CD4-positive, alpha-beta T cell treated with Interleukin-15 for 4 hours (primary cell): ENCODE data around the gene COPS9.

Experiments
- DNase-seq: peaks from one replicate; pipeline ENCODE4 v3.0.0-alpha.2; 2020; ENCODE audit warnings: low spot score

COPS9 gene

DNA sequence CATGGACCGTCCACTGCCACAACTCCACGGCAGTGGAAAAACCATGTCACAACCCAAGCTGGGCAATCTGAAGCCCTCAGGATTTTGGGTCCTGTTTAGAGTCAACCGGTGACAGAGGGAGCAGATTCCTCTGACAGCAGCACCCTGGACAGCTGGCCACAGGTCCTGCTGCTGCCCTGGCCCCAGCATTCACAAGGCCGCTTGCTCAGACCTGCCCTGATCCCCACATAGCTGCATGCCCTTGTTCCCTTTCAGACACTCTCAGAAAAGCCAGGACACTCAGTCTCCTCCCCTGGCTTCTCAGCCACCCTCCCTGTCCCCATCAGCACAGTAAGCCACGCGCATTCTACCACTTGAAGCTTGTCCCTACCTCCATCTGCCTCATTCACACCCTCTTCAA is 1.6 kb downstream of the COPS9 start:
- DNase-seq = no peak

DNA sequence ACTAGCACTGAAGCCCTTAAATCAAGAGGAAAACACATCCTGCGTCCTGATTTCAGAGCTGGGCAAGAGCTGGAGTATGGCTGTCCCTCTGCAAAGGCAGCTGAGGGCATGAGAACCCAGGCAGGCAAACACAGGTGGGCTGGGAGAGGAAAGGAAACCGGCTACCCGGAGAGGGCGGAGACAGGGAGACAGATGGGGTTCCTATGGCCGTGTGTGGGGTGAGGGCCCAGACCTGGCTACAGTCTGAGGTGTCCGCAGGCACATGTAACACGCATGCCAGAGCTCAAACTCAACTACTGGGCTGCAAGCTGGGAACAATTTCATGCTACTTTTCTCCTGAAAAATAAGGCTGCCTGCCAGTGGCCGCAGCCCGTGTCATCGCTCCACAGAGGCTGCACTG is 2.7 kb downstream of the COPS9 start:
- no peak for DNase-seq

DNA sequence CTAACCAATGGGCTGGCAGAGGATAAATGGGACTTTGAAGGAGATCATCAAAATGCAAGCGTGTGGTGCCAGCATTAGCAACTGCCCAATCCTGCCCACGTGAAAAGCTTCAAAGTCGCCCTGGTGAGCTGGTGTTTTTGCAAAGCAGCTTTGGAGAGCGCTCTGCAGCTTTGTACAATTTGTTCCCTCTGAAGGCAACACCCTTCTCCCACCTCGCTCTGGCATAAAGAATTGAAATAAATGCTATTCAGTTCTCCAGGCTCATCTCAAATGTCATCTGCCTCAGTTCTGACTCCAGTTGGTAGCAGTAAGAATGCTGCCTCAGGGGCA is 3.5 kb downstream of the COPS9 start:
- no peak for DNase-seq

DNA sequence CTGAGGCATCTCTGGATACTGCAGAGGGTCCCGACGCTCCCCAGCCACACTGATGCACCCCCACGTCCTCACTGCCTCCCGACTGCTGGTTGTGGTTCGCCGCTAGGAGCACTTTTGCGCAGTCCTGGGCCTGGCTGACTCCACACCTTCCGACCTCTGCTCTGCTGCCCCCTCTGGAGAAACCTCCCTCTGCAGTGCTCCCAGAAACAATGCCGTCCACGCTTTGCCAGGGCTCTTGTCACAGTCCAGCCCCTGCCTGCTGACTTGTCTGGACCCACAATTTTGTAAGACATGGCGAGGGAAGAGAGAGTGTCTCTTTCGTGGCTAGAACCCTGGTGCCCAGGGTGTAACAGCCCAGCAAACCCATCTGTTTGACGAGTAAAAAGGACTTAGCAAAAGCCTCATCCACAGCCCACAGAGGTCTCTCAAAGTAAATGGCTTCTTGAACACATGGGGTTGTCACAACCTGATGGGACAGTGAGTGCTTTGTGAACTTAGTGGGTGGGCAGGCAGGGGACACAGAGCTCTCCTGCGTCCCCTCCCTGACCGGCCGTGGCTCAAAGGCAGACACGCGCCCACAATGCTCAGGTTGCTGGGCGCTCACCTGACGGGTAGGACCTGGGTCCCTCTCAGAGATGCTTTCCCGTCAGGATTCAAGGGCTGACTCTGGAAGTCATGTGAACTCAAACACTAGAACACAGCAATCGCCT is 4.0 kb downstream of the COPS9 start:
- DNase-seq = no peak

DNA sequence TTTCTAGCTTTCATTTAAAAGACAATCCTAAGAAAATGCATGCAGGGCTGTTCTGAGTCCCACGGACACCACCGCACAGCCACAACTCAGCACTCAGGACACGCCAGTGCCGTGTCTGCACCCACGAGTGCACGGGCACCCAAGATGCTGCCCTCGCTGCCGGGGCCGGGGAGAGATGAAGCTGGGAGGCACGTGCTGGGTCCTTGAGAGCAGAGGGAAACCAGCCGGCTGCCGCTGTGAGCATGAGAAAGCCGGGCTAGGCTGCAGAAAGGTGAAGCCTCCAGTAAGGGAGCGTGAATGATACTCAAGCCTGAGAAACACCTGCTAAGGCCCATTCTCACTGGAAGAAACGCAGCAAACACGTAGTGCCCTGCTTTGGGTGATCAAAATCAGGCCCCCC is 4.8 kb downstream of the COPS9 start:
- no peak for DNase-seq

DNA sequence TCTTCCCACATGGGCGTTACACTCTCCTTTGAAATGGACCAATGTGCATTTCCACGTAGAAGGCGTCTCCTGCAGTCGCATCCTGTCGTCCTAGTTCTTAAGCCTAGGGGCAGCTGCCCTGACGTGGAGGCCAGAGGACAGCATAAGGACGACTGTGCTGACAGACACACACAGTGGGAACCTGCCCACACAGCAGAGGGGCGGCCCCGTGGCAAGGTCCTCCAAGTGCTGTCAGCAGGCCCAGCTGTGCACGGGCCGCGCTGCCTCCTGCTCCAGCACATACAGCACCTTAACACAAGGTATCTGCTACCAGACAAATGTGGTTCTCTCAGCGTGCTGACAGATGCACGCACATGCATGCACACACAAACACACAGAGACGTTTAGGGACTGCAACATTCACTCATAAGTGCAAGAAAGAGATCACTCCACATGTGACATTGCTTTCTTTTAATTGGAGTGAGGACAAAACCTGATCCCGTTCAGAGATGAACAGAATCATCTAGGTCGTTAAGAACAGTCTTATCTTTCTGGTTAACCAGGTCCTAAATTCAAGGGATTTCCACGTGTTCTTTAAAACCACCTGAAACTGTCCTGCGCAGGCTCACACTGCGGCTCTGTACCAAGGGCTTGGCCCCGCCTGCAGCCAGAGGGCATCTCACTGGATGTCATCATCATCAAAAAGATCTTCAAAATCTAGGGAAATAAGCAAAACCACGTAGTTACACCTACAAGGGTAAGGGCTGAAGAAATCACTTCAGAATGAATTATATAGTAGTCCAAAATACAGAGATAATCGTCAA is 5.5 kb downstream of the COPS9 start:
- DNase-seq = no peak

DNA sequence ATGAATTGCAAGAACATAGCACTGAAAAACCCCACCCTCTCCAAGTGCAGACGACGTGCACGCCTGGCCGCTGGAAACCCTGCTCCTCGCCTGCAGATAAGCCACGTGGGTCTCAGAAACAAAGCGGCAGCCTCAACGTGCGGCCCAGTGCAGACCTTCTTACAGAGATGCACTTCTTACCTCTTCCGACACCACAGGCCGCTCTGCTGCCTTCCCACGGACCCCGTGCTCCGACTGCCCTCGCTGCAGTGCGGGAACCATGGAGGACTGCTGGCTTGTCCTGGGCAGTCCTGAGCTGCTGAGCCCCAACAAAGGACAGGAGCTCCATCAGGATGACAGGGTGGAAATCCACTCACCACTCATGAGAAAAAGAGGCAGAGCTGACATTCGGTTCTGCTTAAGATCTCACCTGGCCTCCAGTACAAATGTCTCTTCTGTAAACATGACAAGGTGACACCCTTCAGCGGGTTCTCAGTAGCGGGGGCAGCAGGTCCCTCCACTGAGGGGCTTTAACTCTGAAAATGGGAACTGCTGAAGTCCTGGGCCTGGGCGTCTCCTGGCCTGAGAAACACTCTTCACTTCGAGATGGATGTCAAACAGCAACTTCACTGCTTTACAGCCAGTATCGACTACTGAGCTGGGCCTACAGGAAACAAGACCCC is 6.2 kb downstream of the COPS9 start:
- DNase-seq = no peak

DNA sequence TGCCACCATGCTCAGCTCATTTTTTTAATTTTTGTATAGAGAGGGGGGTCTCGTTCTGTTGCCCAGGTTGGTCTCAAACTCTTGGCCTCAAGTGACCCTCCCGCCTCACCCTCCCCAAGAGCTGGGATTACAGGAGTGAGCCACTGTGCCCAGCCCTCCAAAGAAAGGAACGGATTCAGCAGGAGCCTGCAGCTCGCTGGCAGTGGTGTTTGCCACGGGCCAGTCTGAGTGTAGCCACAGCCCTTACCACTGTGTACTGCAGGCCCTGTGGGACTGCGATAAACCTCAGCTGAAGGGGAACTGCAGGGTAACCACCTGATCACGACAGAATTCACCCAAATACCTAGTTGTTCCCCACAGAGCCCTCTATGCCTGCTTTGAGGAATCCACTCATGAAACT is 6.8 kb downstream of the COPS9 start:
- no peak for DNase-seq

DNA sequence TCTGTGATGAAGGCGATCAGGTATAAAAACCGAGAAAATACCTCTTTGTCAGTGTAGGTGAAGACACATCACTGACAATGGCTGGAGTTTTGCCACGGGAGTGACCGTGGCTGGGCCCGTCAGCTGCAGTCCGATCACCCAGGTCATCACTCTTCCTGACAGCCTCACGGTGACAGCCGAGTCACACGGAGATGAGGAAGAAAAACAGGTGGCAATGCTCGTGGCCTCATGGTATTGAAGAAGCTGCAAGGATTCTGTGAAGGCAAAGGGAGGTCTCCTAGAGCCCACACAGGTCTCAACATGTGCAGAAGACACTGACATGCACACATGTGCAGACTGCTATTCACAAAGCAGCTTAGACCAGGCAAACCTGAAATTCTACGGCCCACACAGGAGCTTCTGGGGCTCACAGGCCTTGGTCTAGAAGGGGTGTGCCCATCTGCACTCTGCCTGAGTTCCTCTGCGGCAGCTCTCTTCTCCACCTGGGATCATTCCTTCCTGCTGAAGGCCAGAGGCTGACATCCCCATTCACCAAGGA is 7.4 kb downstream of the COPS9 start:
- DNase-seq = no peak

DNA sequence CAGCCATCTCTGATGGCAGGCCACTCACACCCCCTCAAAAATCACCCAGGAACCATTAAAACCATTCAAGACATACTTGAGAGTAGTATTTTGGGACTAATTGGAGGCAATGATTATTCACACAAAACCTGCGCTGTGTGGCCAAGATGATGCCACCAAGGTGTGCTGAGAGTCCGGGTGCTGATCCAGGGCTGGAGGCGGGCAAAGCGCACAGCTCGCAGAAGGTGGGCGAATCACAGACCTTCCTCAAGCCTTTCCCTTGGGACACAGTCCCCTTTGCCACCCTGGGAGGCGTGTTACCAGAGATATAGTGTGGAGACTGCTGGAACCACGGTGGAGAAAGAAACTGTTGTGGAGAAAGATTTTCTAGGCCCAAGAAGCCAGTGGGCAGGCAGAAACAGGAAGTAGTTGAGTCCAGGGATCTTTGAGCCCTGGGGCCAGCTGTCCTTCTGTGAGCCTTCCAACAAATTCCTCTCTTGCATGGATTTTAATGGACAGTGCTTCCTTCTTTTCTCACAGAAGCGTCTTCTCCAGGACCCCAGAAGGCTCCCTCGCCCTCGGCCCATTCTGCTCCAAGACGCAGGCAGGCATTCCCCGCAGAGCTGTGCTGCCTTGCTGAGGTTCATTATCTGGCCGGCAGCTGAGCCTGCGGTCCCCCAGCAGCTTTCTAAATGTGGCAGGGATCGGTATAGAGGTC is 8.0 kb downstream of the COPS9 start:
- DNase-seq = no peak

DNA sequence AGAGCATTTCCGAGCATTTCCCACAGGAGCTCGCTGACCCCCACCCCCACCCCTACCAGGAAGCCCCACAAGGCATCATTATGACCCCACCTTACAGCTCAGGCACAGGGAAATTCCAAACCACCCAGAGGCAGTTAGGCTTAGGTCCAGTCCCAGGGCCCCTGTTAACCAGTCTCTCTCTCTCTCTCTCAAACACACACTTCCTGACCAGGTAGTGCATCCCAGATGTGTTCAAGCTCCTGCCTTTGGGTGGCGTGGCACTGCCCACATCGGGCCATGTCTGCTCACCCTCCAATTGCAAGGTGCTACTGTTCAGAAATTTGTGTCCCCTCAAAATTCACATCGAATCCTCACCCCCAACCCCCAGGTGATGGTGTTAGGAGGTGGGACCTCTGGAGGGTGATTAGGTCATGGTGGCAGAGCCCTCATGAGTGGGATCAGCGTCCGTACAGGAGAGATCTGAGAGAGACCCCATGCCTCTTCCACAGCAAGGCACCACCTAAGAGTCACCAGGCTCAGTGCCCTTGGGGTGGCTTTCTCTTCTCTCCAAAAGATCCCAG is 8.8 kb downstream of the COPS9 start:
- DNase-seq = no peak

DNA sequence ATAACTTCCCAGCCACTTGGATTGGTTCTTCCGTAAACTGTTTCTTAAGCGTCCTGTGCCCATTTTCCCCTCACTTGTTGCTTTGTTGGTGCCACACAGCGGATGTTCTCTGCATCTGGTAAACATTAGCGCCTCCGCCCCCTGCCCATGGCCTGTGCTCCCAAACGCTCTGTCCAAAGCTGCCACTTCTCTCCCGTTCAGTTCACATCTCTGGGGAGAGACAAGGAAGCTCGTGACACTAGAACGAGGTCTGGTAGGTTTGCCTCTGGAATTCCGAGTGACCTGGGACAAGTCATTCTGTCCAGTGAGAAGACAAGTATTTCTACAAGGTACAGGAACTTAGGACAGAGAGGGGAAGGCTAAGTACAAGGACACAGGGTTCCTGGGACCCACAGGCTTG is 9.4 kb downstream of the COPS9 start:
- DNase-seq = no peak

DNA sequence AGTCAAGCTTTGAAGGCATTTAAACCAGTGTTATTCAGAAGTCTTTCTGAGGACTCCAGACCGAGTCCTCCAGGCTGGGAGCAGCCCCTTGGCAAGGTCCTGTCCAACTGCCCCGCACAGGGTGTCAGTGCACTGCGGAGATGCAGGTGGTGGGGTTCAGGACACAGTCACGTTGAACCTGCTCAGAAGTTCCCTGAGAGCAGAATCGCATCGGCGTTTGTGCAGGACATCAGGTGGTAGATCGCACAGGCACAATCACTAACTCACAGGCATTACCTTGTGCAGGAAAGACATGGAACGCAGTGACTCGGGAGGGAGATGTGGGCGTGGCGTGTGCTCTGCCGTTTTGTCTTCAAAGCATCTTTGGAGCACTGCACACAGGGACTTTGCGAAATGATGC is 10.4 kb downstream of the COPS9 start:
- DNase-seq = no peak

DNA sequence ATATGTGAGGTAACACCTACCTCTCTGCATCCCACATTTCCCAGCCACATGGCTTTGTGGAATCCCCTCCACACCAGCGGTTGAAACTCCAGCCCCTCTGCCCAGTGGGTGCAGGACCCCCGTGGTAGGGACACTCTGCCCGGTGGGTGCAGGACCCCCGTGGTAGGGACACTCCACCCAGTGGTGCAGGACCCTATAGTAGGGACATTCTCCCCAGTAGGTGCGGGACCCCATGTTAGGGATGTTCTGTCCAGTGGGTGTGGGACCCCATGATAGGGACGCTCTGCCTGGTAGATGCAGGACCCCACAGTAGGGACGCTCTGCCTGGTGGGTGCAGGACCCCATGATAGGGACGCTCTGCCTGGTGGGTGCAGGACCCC is 11.5 kb downstream of the COPS9 start:
- DNase-seq = no peak

DNA sequence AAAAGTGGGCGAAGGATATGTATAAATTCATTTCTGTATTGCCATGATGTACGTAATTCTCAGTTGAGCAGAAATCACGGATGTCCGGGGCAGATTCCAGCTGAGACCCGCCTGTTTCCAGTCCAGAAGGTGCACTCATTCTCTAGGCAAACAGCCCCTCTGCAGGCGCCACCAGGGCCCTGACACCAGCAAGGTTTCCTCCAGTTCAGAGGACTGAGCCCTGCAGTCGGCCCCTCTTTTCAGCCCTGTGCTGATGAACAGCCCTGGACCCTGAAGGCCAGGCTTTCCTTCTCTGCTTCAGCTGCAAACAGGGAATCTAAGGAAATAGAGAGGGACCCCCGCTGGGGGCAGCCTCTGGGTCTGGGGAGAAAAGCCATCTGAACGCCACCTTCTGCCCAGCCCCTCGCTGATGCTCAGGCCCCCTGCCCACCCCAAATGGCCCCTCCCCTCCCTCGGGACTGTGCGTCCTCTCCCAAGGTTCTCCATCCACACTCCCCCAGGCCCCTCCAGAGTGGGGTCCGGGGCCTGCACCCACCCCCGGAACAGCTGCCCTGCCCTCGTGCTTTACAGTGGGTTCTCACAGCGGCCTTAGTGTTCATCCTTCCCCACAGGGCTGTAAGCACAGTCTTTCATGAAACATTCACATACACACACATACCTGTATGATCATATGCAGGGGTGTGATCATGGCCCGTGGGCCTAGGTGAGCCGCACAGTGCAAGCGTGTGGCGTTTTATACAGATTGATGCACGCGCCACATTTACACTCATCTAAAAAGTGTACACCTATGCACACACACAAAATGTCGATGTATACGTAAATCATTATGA is 12.1 kb downstream of the COPS9 start:
- DNase-seq = no peak

DNA sequence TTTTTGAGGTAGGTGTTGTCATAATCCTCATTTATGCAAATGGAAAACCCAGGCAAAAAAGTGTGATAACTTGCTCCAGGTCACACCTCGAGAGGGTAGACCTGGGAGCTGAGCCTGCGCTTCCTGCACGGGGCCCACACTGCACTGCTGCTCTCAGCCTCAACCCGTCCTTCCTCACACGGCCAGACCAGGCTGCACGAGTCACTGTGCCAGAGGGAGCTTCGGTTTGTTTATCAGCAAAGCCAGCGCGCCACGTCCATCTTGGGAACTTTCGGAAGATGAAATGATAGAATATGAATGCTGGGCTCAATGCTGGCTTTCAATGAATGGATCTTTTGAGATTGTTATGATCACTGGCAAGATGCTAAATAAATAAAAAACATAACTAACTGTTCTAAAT is 14.4 kb downstream of the COPS9 start:
- DNase-seq = no peak

DNA sequence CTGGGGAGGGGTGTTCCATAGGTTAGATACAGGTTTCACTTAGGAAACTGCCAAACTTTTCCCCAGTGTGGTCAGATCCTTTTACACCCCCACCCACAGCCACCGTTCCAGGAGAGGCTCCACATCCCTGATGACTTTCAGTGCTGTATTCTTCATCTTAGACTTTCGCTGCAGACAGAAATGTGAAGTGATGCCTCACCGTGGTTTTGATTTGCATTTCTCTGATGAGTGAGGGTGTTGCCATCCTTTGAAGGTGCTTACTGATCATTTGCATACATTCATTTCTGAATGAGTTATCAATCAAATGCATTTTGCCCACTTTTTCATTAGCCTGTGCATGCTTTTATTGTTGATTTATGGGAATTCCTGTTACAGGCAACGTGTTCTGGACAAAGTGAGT is 14.9 kb downstream of the COPS9 start:
- DNase-seq = no peak

DNA sequence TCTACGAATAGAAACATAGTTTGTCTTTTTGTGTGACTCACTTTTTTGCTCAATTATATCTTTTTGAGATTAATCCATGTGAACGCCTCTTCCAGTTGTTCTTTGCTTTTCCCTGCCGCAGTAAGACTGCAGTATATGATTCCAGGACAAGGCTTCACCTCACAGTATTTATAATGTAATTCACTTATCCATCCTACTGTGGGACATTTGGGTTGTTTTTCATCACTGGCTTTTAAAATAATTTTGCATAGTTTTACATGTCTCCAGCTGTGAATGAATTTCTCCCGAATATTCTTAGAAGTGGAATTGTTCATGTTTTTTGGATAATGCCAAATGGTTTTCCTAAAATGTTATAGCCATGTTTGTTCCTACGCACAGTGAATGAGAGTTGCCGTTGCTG is 21.9 kb downstream of the COPS9 start:
- no peak for DNase-seq

DNA sequence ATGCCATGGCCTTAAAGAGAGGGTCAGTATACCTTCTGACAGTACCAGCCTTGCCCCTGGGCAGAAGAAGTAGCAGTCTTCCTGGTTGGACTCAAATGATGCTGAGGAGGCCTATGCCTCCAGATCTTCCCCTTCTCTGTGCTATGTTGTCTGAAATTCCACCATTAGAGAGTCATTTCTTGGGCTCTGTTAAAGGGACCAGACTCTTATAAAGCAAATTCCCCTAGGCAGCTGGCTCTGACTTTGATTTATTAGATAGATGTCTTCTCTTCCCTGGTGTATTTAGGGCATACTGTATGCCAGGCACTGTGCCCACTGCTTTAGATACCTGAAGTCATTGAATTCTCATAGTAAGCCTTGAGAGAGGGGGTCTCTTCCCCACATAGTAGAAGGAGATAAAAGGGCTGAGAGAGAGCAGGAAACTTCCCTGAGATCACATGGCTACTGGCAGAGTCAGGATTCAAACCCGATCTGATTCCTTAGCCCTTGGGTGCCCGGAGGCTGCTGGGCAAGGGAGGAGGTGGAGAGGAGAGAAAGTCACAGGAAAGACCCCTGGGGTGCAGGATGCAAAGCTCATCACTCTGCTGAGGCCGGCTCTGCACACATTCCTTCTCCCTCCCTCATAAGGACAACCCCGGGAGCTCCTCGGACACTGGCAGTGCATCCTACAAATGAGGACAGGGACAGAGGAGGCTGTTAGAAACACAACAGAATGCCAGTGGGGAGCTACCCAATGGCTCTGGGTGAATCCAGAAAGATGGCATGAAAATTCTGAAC is 23.0 kb downstream of the COPS9 start:
- no peak for DNase-seq

DNA sequence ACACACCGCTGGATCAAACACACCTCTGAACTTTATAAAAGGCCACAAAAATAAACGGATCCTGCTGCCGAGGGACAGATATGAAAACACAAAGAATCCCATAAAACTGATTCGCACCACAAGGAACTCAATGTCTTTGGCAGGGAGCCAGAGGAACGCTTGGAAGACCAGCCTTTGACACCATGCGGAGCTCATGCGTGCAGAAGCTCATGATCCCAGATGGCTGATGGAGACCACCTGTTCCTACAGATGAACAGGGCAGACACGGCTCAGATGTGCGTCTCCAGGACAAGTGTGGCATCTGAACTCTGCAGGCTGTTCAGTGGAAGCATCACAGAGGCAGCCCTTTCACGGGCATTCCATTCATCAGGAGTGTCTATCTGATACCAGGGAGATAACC is 24.9 kb downstream of the COPS9 start:
- no peak for DNase-seq

DNA sequence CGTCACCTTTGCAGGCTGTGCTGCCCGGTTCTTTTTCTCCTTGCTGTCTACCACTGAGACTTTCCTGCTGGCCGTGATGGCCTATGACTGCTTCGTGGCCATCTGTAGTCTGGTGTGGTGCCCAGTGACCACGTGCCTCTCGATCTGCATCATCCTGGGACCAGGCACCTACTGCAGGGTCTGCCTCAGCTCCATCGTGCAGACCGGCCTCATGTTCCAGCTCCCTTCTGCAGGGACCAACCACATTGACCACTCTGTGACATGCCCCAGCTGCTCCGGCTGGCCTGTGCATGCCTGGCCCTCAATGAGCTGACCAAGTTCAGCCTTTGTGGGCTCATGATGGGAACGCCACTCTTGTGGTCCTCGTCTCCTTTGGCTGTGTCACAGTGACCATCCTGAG is 26.7 kb downstream of the COPS9 start:
- DNase-seq = no peak
